ENCODE measurements around the gene GRIK4.

GRIK4 gene

GRCh38 chr11:120881596-120881995, 370.0 kb downstream of the GRIK4 start:
- TF ChIP-seq TAF1 (IDR thresholded peaks at IDR 0.05; ENCODE audit: borderline replicate concordance, low read depth, low read length), result no peak
- no peak for TF ChIP-seq POLR2A (IDR thresholded peaks at IDR 0.05; ENCODE audit: low read depth, low read length)
- TF ChIP-seq POLR2AphosphoS5 (IDR thresholded peaks at IDR 0.05; ENCODE audit: low read depth, low read length), result no peak
- DNase-seq (ENCODE audit: insufficient read length) (no peak), FAIRE-seq (no peak)

GRCh38 chr11:120882175-120882574, 370.6 kb downstream of the GRIK4 start:
- FAIRE-seq, result no peak

GRCh38 chr11:120883404-120884080, 372.0 kb downstream of the GRIK4 start:
- TF ChIP-seq POLR2AphosphoS5 (IDR thresholded peaks at IDR 0.05; ENCODE audit: low read depth, low read length), result no peak
- no peak for TF ChIP-seq TAF1 (IDR thresholded peaks at IDR 0.05; ENCODE audit: borderline replicate concordance, low read depth, low read length)
- no peak for TF ChIP-seq POLR2A (IDR thresholded peaks at IDR 0.05; ENCODE audit: low read depth, low read length)
- DNase-seq (ENCODE audit: insufficient read length) (no peak), FAIRE-seq (no peak)

More at GRCh38 chr11:120882175-120882574, 370.6 kb downstream of the GRIK4 start:
- TF ChIP-seq POLR2A (IDR thresholded peaks at IDR 0.05; ENCODE audit: low read depth, low read length) (no peak), POLR2AphosphoS5 (IDR thresholded peaks at IDR 0.05; ENCODE audit: low read depth, low read length) (no peak), TAF1 (IDR thresholded peaks at IDR 0.05; ENCODE audit: borderline replicate concordance, low read depth, low read length) (no peak)
- DNase-seq (ENCODE audit: insufficient read length), result no peak

GRCh38 chr11:120884154-120885020, 372.8 kb downstream of the GRIK4 start:
- DNase-seq (ENCODE audit: insufficient read length), result no peak
- TF ChIP-seq TAF1 (IDR thresholded peaks at IDR 0.05; ENCODE audit: borderline replicate concordance, low read depth, low read length) (no peak), POLR2AphosphoS5 (IDR thresholded peaks at IDR 0.05; ENCODE audit: low read depth, low read length) (no peak), POLR2A (IDR thresholded peaks at IDR 0.05; ENCODE audit: low read depth, low read length) (no peak)
- FAIRE-seq, result no peak

- FAIRE-seq (no peak), DNase-seq (ENCODE audit: insufficient read length) (no peak)
- TF ChIP-seq TAF1 (IDR thresholded peaks at IDR 0.05; ENCODE audit: borderline replicate concordance, low read depth, low read length) (no peak), POLR2AphosphoS5 (IDR thresholded peaks at IDR 0.05; ENCODE audit: low read depth, low read length) (no peak), POLR2A (IDR thresholded peaks at IDR 0.05; ENCODE audit: low read depth, low read length) (no peak)
Observed at GRCh38 chr11:120890609-120891320, 379.2 kb downstream of the GRIK4 start.

GRCh38 chr11:120893440-120894201, 382.1 kb downstream of the GRIK4 start:
- FAIRE-seq (peak; percentile 50), DNase-seq (ENCODE audit: insufficient read length) (no peak)
- TF ChIP-seq POLR2AphosphoS5 (IDR thresholded peaks at IDR 0.05; ENCODE audit: low read depth, low read length), result no peak
- TF ChIP-seq TAF1 (IDR thresholded peaks at IDR 0.05; ENCODE audit: borderline replicate concordance, low read depth, low read length), result no peak
- TF ChIP-seq POLR2A (IDR thresholded peaks at IDR 0.05; ENCODE audit: low read depth, low read length), result no peak

GRCh38 chr11:120894202-120894985, 382.8 kb downstream of the GRIK4 start:
- TF ChIP-seq POLR2AphosphoS5 (IDR thresholded peaks at IDR 0.05; ENCODE audit: low read depth, low read length), result no peak
- TF ChIP-seq POLR2A (IDR thresholded peaks at IDR 0.05; ENCODE audit: low read depth, low read length), result no peak
- TF ChIP-seq TAF1 (IDR thresholded peaks at IDR 0.05; ENCODE audit: borderline replicate concordance, low read depth, low read length), result no peak
- DNase-seq (ENCODE audit: insufficient read length) (no peak), FAIRE-seq (no peak)

- TF ChIP-seq TAF1 (IDR thresholded peaks at IDR 0.05; ENCODE audit: borderline replicate concordance, low read depth, low read length) (no peak), POLR2AphosphoS5 (IDR thresholded peaks at IDR 0.05; ENCODE audit: low read depth, low read length) (no peak)
- no peak for DNase-seq (ENCODE audit: insufficient read length)
- FAIRE-seq, result no peak
Observed at GRCh38 chr11:120896687-120897086, 385.1 kb downstream of the GRIK4 start.

- TF ChIP-seq POLR2AphosphoS5 (IDR thresholded peaks at IDR 0.05; ENCODE audit: low read depth, low read length) (no peak), TAF1 (IDR thresholded peaks at IDR 0.05; ENCODE audit: borderline replicate concordance, low read depth, low read length) (no peak), POLR2A (IDR thresholded peaks at IDR 0.05; ENCODE audit: low read depth, low read length) (no peak)
- DNase-seq (ENCODE audit: insufficient read length) (no peak), FAIRE-seq (no peak)
Observed at GRCh38 chr11:120898568-120898967, 387.0 kb downstream of the GRIK4 start.

GRCh38 chr11:120899720-120900119, 388.2 kb downstream of the GRIK4 start:
- TF ChIP-seq TAF1 (IDR thresholded peaks at IDR 0.05; ENCODE audit: borderline replicate concordance, low read depth, low read length) (no peak), POLR2AphosphoS5 (IDR thresholded peaks at IDR 0.05; ENCODE audit: low read depth, low read length) (no peak), POLR2A (IDR thresholded peaks at IDR 0.05; ENCODE audit: low read depth, low read length) (no peak)
- FAIRE-seq, result no peak

More at GRCh38 chr11:120899720-120900119, 388.2 kb downstream of the GRIK4 start:
- no peak for DNase-seq (ENCODE audit: insufficient read length)

Measured in GM12892 (cell line).